PFSK-1 (cell line): ENCODE results near the gene CASTOR2.

Experiments used
- FOXP2 ChIP-seq: optimal IDR thresholded peaks from 2 replicates; pipeline ENCODE3; 2011; ENCODE audit warnings: borderline replicate concordance, control low read depth, inconsistent platforms; ENCODE audit not compliant: insufficient read depth; ENCODE audit errors: extremely low read length, extremely low read depth
- POLR2AphosphoS5 ChIP-seq: IDR thresholded peaks from 2 replicates; pipeline ENCODE4 v1.6.1; 2012; ENCODE audit warnings: low read depth, mild to moderate bottlenecking, control low read depth, low read length, moderate library complexity
- REST ChIP-seq, 2 experiments: IDR thresholded peaks; 2 replicates each; pipeline versions ENCODE4 v1.6.1 to v1.8.0; 2011 to 2012; ENCODE audit warnings: low read depth in 2 of 2, low read length in 2 of 2, control low read depth in 1 of 2, inconsistent platforms in 1 of 2, mild to moderate bottlenecking in 1 of 2, moderate library complexity in 1 of 2; ENCODE audit not compliant: insufficient read depth in 1 of 2
- SIN3A ChIP-seq: IDR thresholded peaks from 2 replicates; pipeline ENCODE4 v1.6.1; 2012; ENCODE audit warnings: mild to moderate bottlenecking, low read length, moderate library complexity, borderline replicate concordance; ENCODE audit not compliant: insufficient read depth
- TAF1 ChIP-seq: IDR thresholded peaks from 2 replicates; pipeline ENCODE4 v1.6.1; 2012; ENCODE audit warnings: low read length, control low read depth, borderline replicate concordance; ENCODE audit not compliant: insufficient read depth

The CASTOR2 gene

GRCh38 chr7:75038508-75038907, 74.0 kb downstream of the CASTOR2 start:
- TF ChIP-seq SIN3A (no peak), TAF1 (no peak), FOXP2 (no peak), POLR2AphosphoS5 (no peak), REST (IDR thresholded peaks at IDR 0.05; ENCODE audit: insufficient read depth in 1 of 2, low read depth in 2 of 2, low read length in 2 of 2) (no peak)

GRCh38 chr7:75039166-75039565, 74.7 kb downstream of the CASTOR2 start:
- no peak for TF ChIP-seq REST (IDR thresholded peaks at IDR 0.05; ENCODE audit: insufficient read depth in 1 of 2, low read depth in 2 of 2, low read length in 2 of 2)
- TF ChIP-seq TAF1: no peak
- no peak for TF ChIP-seq POLR2AphosphoS5
- TF ChIP-seq FOXP2: no peak
- no peak for TF ChIP-seq SIN3A

- no peak for TF ChIP-seq TAF1
- no peak for TF ChIP-seq FOXP2
- TF ChIP-seq POLR2AphosphoS5: no peak
- TF ChIP-seq SIN3A: no peak
- TF ChIP-seq REST (IDR thresholded peaks at IDR 0.05; ENCODE audit: insufficient read depth in 1 of 2, low read depth in 2 of 2, low read length in 2 of 2): no peak
Measured at GRCh38 chr7:75039709-75040108, 75.2 kb downstream of the CASTOR2 start.

- TF ChIP-seq SIN3A (no peak), TAF1 (no peak), POLR2AphosphoS5 (no peak), FOXP2 (no peak), REST (IDR thresholded peaks at IDR 0.05; ENCODE audit: insufficient read depth in 1 of 2, low read depth in 2 of 2, low read length in 2 of 2) (no peak)
Measured at GRCh38 chr7:75040512-75040911, 76.0 kb downstream of the CASTOR2 start.

GRCh38 chr7:75042286-75042685, 77.8 kb downstream of the CASTOR2 start:
- no peak for TF ChIP-seq POLR2AphosphoS5
- TF ChIP-seq FOXP2: no peak
- no peak for TF ChIP-seq REST (IDR thresholded peaks at IDR 0.05; ENCODE audit: insufficient read depth in 1 of 2, low read depth in 2 of 2, low read length in 2 of 2)
- no peak for TF ChIP-seq TAF1
- no peak for TF ChIP-seq SIN3A
